Transverse colon (tissue), 3 donors: ENCODE data around the gene MICAL2.

Experiments used
- CTCF ChIP-seq, 5 experiments: fragments of 200-600 bp in 3 of 5; fragments of 450-650 bp in 2 of 5; sonication (generic) in 3 of 5; IDR thresholded peaks; 1 replicate in 2 of 5; 2 replicates in 3 of 5; pipeline ENCODE4 v1.5.1; 2016 to 2017; ENCODE audit warnings: antibody characterized with exemption in 5 of 5, inconsistent platforms in 3 of 5, mild to moderate bottlenecking in 2 of 5, moderate library complexity in 1 of 5
- EP300 ChIP-seq: sonication (generic); formaldehyde crosslinking; IDR thresholded peaks from one replicate; pipeline ENCODE4 v1.6.1; 2017; ENCODE audit warnings: antibody characterized with exemption, low read depth
- POLR2A ChIP-seq: fragments of 450-650 bp; IDR thresholded peaks from one replicate; pipeline ENCODE4 v1.6.1; 2016; ENCODE audit warnings: antibody characterized with exemption, mild to moderate bottlenecking, moderate library complexity

DNA sequence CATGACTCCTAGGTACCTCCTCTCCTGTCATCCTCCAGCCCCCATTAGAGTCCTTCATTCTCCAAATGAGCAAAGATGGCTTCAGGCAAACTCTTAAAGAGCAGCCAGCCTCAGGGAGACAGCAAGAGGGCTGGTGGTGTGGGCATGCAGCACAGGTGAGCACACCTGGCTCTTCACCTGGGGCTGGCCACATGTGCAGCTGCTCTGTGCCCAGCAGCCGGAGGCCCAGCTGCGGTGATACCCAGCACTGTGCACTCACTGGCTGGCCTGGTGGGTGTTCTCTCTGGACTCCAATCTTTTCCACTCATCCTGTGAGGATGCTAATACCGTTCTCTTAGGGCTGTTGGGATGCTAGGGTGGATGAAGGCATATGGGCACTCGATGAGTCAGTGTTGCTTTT, 160.9 kb downstream of the MICAL2 start:
- TF ChIP-seq POLR2A (no peak), EP300 (no peak), CTCF (IDR thresholded peaks at IDR 0.05) (no peak)
